Left ventricle myocardium inferior (tissue), 1 donor: Measurements from ENCODE around the gene ATP4A. TPM values are rescaled to one million over a fixed set of nuclear protein-coding genes. Genes with fewer than 3 reads are reported as not detected.

Source experiments
- DNase-seq: peaks from one replicate; pipeline ENCODE4 v3.0.0-alpha.2; 2020
- H3K27ac ChIP-seq: fragments of 200-600 bp; replicated peaks from 2 replicates; pipeline ENCODE4 v1.8.0; 2021
- H3K27me3 ChIP-seq: fragments of 200-600 bp; 2 replicates; pipeline ENCODE4 v1.8.0; 2021; ENCODE audit warnings: low read depth
- H3K36me3 ChIP-seq: fragments of 200-600 bp; 2 replicates; pipeline ENCODE4 v1.8.0; 2021
- H3K4me1 ChIP-seq: fragments of 200-600 bp; 2 replicates; pipeline ENCODE4 v1.8.0; 2021
- H3K4me3 ChIP-seq: fragments of 200-600 bp; 2 replicates; pipeline ENCODE4 v1.8.0; 2021; ENCODE audit warnings: mild to moderate bottlenecking, moderate library complexity
- H3K9me3 ChIP-seq: fragments of 200-600 bp; replicated peaks from 2 replicates; pipeline ENCODE4 v1.8.0; 2021
- intact Hi-C: fragments of 100-400 bp; cut with micrococcal nuclease; formaldehyde crosslinking; loops from one replicate; pipeline ENCODE4 v1.11.0; 2022
- total RNA-seq: library from RNA; stranded (reverse); fragmentation: NEBNext Ultra II Directional; extraction: Animal tissue kit (Norgen Biotek cat#: 25700); gene quantifications from one replicate; pipeline ENCODE4 v1.2.1, GENCODE V29; 2021
- TF ChIP-seq, protein P1 (sequence below): fragments of 200-600 bp; IDR thresholded peaks from 2 replicates; pipeline ENCODE4 v1.8.0; 2021; ENCODE audit warnings: antibody characterized with exemption, mild to moderate bottlenecking, borderline replicate concordance
- donor health status: DM: no; HTN: yes; CAD: no; lungs with severe emphysema.

ATP4A gene
- total RNA-seq, 1 donor from 2014 or later = not detected

DNA sequence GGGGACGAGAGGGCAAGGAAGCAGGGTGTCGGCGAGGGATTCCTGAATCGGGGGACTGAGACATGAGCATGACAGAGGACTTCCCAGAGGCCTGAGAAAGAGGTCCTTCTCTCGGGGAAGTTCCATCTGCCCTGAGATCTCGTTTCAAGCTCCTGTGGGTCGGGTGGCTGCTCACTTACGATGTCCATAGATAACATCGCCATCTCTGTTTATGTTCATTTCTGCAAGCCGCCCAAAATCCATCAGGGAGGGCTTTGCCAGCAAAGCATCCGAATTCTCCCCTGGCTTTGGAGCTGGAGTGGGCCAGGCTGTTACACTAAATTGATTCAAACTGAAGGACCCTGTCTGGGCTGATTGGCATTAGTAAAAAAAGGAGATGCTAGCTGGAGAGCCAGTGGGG is 55.9 kb downstream of the ATP4A start:
- Histone ChIP-seq H3K27me3 (peaks cover 64% of the 10 kb centered on the region), H3K4me3 (no peak overlapping the region), H3K9me3 (no peaks in the 10 kb centered on the region), H3K4me1 (peaks cover 20% of the 10 kb centered on the region), H3K27ac (no peak overlapping the region), H3K36me3 (no peaks in the 10 kb centered on the region)
- DNase-seq = no peak
- TF ChIP-seq, protein P1, sequence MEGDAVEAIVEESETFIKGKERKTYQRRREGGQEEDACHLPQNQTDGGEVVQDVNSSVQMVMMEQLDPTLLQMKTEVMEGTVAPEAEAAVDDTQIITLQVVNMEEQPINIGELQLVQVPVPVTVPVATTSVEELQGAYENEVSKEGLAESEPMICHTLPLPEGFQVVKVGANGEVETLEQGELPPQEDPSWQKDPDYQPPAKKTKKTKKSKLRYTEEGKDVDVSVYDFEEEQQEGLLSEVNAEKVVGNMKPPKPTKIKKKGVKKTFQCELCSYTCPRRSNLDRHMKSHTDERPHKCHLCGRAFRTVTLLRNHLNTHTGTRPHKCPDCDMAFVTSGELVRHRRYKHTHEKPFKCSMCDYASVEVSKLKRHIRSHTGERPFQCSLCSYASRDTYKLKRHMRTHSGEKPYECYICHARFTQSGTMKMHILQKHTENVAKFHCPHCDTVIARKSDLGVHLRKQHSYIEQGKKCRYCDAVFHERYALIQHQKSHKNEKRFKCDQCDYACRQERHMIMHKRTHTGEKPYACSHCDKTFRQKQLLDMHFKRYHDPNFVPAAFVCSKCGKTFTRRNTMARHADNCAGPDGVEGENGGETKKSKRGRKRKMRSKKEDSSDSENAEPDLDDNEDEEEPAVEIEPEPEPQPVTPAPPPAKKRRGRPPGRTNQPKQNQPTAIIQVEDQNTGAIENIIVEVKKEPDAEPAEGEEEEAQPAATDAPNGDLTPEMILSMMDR = no peak
- intact Hi-C loops = no loop called here

DNA sequence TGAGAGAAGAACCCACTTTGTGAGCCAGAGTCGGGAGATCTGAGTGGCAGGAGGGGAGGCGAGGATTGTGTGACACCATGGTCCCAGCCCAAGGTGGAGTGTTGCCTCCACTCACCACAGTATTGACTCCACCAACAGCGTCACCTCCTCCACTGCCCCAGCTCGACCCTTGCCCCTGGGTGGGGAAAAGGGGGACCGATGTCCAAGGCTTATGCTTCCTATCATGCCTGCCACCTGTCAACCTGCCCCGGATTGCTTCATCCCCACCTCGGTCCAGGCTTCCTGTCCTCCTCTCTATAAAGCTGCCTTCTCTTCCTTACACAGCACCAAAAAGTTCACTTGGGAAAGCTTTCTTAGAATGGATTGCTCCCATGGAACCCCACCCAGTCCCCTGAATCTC is 57.4 kb downstream of the ATP4A start:
- H3K27ac ChIP-seq = no peak overlapping the region
- H3K27me3 ChIP-seq = peaks cover 49% of the 10 kb centered on the region
- H3K4me1 ChIP-seq = peaks cover 20% of the 10 kb centered on the region
- H3K36me3 ChIP-seq = no peaks in the 10 kb centered on the region
- intact Hi-C loops = no loop called here
- TF ChIP-seq, protein P1 = no peak
- H3K4me3 ChIP-seq = no peak overlapping the region
- no peak for DNase-seq
- no peaks in the 10 kb centered on the region for H3K9me3 ChIP-seq

DNA sequence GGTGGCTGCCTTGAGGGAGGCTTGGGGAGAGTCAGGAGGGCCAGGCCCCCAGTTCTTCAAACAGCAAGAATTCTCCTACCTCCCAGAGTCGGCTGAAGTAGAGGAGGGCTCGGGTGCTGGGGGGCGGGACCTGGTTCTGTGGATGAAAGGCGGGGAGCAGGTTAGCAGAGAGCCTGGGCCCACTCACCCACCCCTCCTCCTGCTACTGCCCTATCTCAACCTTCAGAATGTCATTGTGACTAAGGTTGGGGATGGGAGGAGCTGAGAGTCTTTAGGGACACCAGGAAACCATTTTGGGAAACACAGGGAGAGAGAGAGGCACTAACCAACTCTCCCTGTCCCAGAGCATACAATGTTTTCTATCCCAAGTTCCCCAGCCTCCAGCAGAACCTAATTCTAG is 60.7 kb downstream of the ATP4A start:
- TF ChIP-seq, protein P1 = no peak
- intact Hi-C loops = no loop called here
- no peak for DNase-seq

DNA sequence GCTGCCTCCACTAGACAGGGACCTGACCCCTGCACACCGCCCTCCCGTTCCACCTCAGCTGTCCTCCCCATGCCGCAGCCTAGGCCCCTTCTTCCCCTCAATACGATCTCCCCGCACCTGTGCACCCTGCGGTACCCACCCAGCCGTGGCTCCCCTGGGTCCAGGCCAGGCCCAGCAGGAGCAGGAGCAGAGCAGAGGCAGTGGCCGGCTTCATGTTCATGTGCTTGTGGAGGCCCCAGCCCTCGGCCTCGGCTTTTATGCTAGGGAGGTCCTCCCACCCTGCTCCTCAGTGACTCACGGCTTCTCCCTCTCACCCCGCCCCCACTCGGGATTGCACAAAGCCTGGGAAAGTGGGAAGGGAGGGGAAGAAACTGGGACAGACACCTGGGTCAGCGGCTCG is 61.8 kb downstream of the ATP4A start:
- Histone ChIP-seq H3K27me3 (peaks cover 12% of the 10 kb centered on the region), H3K4me1 (peaks cover 7% of the 10 kb centered on the region), H3K27ac (no peak overlapping the region), H3K36me3 (no peaks in the 10 kb centered on the region), H3K4me3 (no peak overlapping the region), H3K9me3 (no peaks in the 10 kb centered on the region)
- intact Hi-C loops = no loop called here
- no peak for DNase-seq
- TF ChIP-seq, protein P1 = no peak

More for the DNA sequence above, 60.7 kb downstream of the ATP4A start:
- Histone ChIP-seq H3K36me3 (no peaks in the 10 kb centered on the region), H3K27me3 (peaks cover 23% of the 10 kb centered on the region), H3K4me1 (peaks cover 7% of the 10 kb centered on the region), H3K4me3 (no peak overlapping the region), H3K27ac (no peak overlapping the region), H3K9me3 (no peaks in the 10 kb centered on the region)

DNA sequence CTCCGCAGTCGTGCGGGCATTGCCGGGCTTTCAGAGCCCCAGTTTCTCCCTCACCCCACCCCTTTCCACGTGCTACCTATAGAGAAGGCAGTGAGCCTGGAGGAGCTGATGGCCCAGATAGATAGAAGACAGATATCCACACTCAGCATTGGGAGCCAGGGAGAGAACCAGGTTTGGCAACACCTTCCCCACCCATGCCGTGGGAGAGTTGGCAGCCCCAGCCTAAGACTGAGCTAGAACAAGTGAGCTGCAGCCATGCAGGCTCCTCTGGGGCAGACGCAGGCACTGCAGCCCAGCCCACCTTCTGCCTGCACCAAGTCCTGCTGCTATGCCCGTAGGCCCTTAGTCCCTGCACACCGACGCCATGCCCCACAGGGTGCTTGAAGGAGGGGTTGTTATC is 62.8 kb downstream of the ATP4A start:
- peaks cover 1% of the 10 kb centered on the region for H3K27me3 ChIP-seq
- no peak overlapping the region for H3K4me3 ChIP-seq
- H3K4me1 ChIP-seq = peaks cover 8% of the 10 kb centered on the region
- H3K27ac ChIP-seq = no peak overlapping the region
- intact Hi-C loops = no loop called here
- H3K36me3 ChIP-seq = no peaks in the 10 kb centered on the region
- TF ChIP-seq, protein P1 = no peak
- DNase-seq = no peak
- no peaks in the 10 kb centered on the region for H3K9me3 ChIP-seq

Other genes with a start within 250 kb of the ATP4A start
- not detected for gene CD22, start 234.5 kb downstream of the ATP4A start, total RNA-seq
- gene FFAR1, start 215.8 kb downstream of the ATP4A start, total RNA-seq = not detected
- not detected for gene FFAR3, start 205.2 kb downstream of the ATP4A start, total RNA-seq
- not detected for gene GPR42, start 192.6 kb downstream of the ATP4A start, total RNA-seq
- 0.27 TPM for gene FFAR2, start 115.4 kb downstream of the ATP4A start, total RNA-seq
- gene KRTDAP, start 73.2 kb downstream of the ATP4A start, total RNA-seq = not detected
- 7.9 TPM for gene DMKN, start 50.0 kb downstream of the ATP4A start, total RNA-seq
- gene SBSN, start 35.3 kb downstream of the ATP4A start, total RNA-seq = not detected
- not detected for gene GAPDHS, start 30.2 kb downstream of the ATP4A start, total RNA-seq
- 84.3 TPM for gene TMEM147, start 18.0 kb downstream of the ATP4A start, total RNA-seq
- not detected for gene PMIS2, start 22.5 kb upstream of the ATP4A start, total RNA-seq
- 3.7 TPM for gene HAUS5, start 49.1 kb upstream of the ATP4A start, total RNA-seq
- 52.7 TPM for gene RBM42, start 65.4 kb upstream of the ATP4A start, total RNA-seq
- gene ETV2, start 78.1 kb upstream of the ATP4A start, total RNA-seq = 0.33 TPM
- gene COX6B1, start 84.7 kb upstream of the ATP4A start, total RNA-seq = 1,365 TPM
- gene UPK1A, start 102.9 kb upstream of the ATP4A start, total RNA-seq = not detected
- gene ZBTB32, start 140.9 kb upstream of the ATP4A start, total RNA-seq = not detected
- 12.8 TPM for gene KMT2B, start 154.3 kb upstream of the ATP4A start, total RNA-seq
- gene IGFLR1, start 178.8 kb upstream of the ATP4A start, total RNA-seq = 4.9 TPM
- gene U2AF1L4, start 181.8 kb upstream of the ATP4A start, total RNA-seq = 24.9 TPM
- 43.1 TPM for gene PSENEN, start 182.0 kb upstream of the ATP4A start, total RNA-seq
- gene LIN37, start 184.9 kb upstream of the ATP4A start, total RNA-seq = 6.2 TPM
- gene HSPB6, start 193.4 kb upstream of the ATP4A start, total RNA-seq = 899 TPM
- gene PROSER3, start 194.5 kb upstream of the ATP4A start, total RNA-seq = 4.8 TPM
- 3.8 TPM for gene ARHGAP33, start 211.9 kb upstream of the ATP4A start, total RNA-seq
- not detected for gene PRODH2, start 249.2 kb upstream of the ATP4A start, total RNA-seq